B cell (primary cell): Measurements from ENCODE around the gene MOGAT3. TPM values are rescaled to one million over a fixed set of nuclear protein-coding genes. Genes with fewer than 3 reads are reported as not detected.

ENCODE experiments used
- ATAC-seq: fragments of 200-7000 bp; cut with Tn5 transposase; one replicate; pipeline ENCODE4 v1.10.0; 2021; ENCODE audit warnings: low read depth, mild to moderate bottlenecking, moderate number of reproducible peaks, moderate library complexity
- CTCF ChIA-PET: fragments of 350-600 bp; sonication (Branson Sonifier 250); formaldehyde crosslinking; loops from one replicate; lab custom pipeline; 2021; ENCODE audit warnings: antibody characterized with exemption, inconsistent platforms; lab: Charles Lee
- POLR2A ChIA-PET: fragments of 350-600 bp; sonication (Branson Sonifier 250); formaldehyde crosslinking; loops from one replicate; lab custom pipeline; 2021; ENCODE audit warnings: antibody characterized with exemption; lab: Charles Lee
- DNase-seq: peaks from one replicate; pipeline ENCODE4 v3.0.0; 2013
- H2AFZ ChIP-seq: 2 replicates; pipeline ENCODE4 v1.6.1; 2012; ENCODE audit warnings: mild to moderate bottlenecking, low read depth, low read length; ENCODE audit not compliant: insufficient read depth, poor library complexity, severe bottlenecking
- H3K27ac ChIP-seq, 2 donors: 1 replicate in 1 of 2; 2 replicates in 1 of 2; pipeline ENCODE4 v1.5.1; 2012 to 2013; ENCODE audit warnings: low read length in 2 of 2, mild to moderate bottlenecking in 2 of 2, moderate library complexity in 1 of 2
- H3K27me3 ChIP-seq, 4 experiments: fragments of 200-600 bp in 1 of 4; sonication (generic) in 1 of 4; replicated peaks in 1 of 4; 1 replicate in 2 of 4; 2 replicates in 2 of 4; pipeline versions ENCODE4 v1.6.1 to v1.7.0; 2013 to 2016; ENCODE audit warnings: low read length in 3 of 4, mild to moderate bottlenecking in 2 of 4, mixed read lengths in 1 of 4, moderate library complexity in 1 of 4; ENCODE audit not compliant: insufficient read depth in 4 of 4, control insufficient read depth in 3 of 4; ENCODE audit errors: control extremely low read depth in 1 of 4
- H3K36me3 ChIP-seq, 2 experiments: replicated peaks in 1 of 2; 1 replicate in 1 of 2; 2 replicates in 1 of 2; pipeline versions ENCODE4 v1.6.1 to v1.7.1; 2013; ENCODE audit warnings: low read length in 1 of 2; ENCODE audit not compliant: insufficient read depth in 2 of 2, control insufficient read depth in 1 of 2; ENCODE audit errors: control extremely low read depth in 1 of 2, extremely low read depth in 1 of 2
- H3K4me1 ChIP-seq, 2 donors: fragments of 200-600 bp in 1 of 2; sonication (generic) in 1 of 2; 1 replicate in 1 of 2; 2 replicates in 1 of 2; pipeline versions ENCODE4 v1.5.1 to v1.6.1; 2013 to 2017; ENCODE audit warnings: low read length in 2 of 2; ENCODE audit not compliant: control insufficient read depth in 2 of 2, insufficient read depth in 2 of 2
- H3K4me2 ChIP-seq: replicated peaks from 2 replicates; pipeline ENCODE3; 2012; ENCODE audit warnings: mild to moderate bottlenecking, low read depth, low read length; ENCODE audit not compliant: poor library complexity, severe bottlenecking
- H3K4me3 ChIP-seq, 5 experiments: fragments of 200-600 bp in 1 of 5; sonication (generic) in 1 of 5; 1 replicate in 3 of 5; 2 replicates in 2 of 5; pipeline versions ENCODE4 v1.5.1 to v1.7.0; 2011 to 2016; ENCODE audit warnings: low read length in 4 of 5, mild to moderate bottlenecking in 4 of 5, low read depth in 2 of 5, control low read depth in 1 of 5, moderate library complexity in 1 of 5; ENCODE audit not compliant: insufficient read depth in 1 of 5; ENCODE audit errors: control extremely low read depth in 1 of 5, extremely low read depth in 1 of 5
- H3K79me2 ChIP-seq: fragments of 200-600 bp; sonication (generic); one replicate; pipeline ENCODE4 v1.6.0; 2016; ENCODE audit warnings: low read length; ENCODE audit not compliant: control insufficient read depth, insufficient read depth
- H3K9ac ChIP-seq: fragments of 200-600 bp; sonication (generic); 2 replicates; pipeline ENCODE4 v1.6.1; 2017; ENCODE audit warnings: mild to moderate bottlenecking, low read length, moderate library complexity
- H3K9me3 ChIP-seq, 3 donors: one replicate each; pipeline versions ENCODE4 v1.6.1 to v1.7.1; 2013; ENCODE audit warnings: low read length in 2 of 3; ENCODE audit not compliant: control insufficient read depth in 2 of 3, insufficient read depth in 1 of 3; ENCODE audit errors: control extremely low read depth in 1 of 3
- H4K20me1 ChIP-seq: 2 replicates; pipeline ENCODE4 v1.6.0; 2012; ENCODE audit warnings: mild to moderate bottlenecking, low read length; ENCODE audit not compliant: insufficient read depth, control insufficient read depth, poor library complexity, severe bottlenecking
- H3K27ac Mint-ChIP-seq: one replicate; pipeline ENCODE4 v1.8.0; 2021; ENCODE audit warnings: mixed read lengths
- H3K27me3 Mint-ChIP-seq: one replicate; pipeline ENCODE4 v1.8.0; 2021; ENCODE audit warnings: mixed read lengths
- H3K4me1 Mint-ChIP-seq: one replicate; pipeline ENCODE4 v1.8.0; 2021; ENCODE audit warnings: mixed read lengths
- H3K4me3 Mint-ChIP-seq: one replicate; pipeline ENCODE4 v1.8.0; 2021; ENCODE audit warnings: mixed read lengths
- H3K9me3 Mint-ChIP-seq: one replicate; pipeline ENCODE4 v1.8.0; 2022; ENCODE audit warnings: mixed read lengths; ENCODE audit not compliant: insufficient read depth
- CTCF ChIP-seq: fragments of 200-600 bp; IDR thresholded peaks from one replicate; pipeline ENCODE4 v1.8.0; 2022; ENCODE audit warnings: antibody characterized with exemption, mild to moderate bottlenecking
- EZH2 ChIP-seq: IDR thresholded peaks from 2 replicates; pipeline ENCODE4 v1.6.1; 2012; ENCODE audit warnings: borderline replicate concordance, low read depth, mild to moderate bottlenecking, moderate library complexity, low read length; ENCODE audit not compliant: insufficient read depth, poor library complexity, severe bottlenecking
- WGBS: methylation state at CpG from one replicate; pipeline ENCODE4 v1.1.5; 2013; ENCODE audit warnings: missing lambda C conversion rate; ENCODE audit not compliant: insufficient coverage; 5-methylcytosine and 5-hydroxymethylcytosine counted together
- intact Hi-C: fragments of 100-400 bp; cut with micrococcal nuclease; formaldehyde crosslinking; loops from one replicate; pipeline ENCODE4 v1.10.0; 2022
- polyA plus RNA-seq: library from polyadenylated mRNA; depleted of rRNA; stranded (reverse); fragments of >200 nt; gene quantifications from 2 replicates; pipeline ENCODE4 v1.2.3, GENCODE V29; 2012
- total RNA-seq, 2 donors: library from RNA; stranded (reverse); fragments of 120-200 nt in 1 of 2; gene quantifications; 1 replicate in 1 of 2; 2 replicates in 1 of 2; pipeline versions ENCODE4 v1.2.3 to v1.2.4, GENCODE V29; 2013 to 2022

MOGAT3 gene
- total and polyA plus RNA-seq, 2 donors (not counting 1 experiment from before 2014, with no cell fraction given), result not detected

GRCh38 chr7:101186194-101186593 lies 14.6 kb downstream of the MOGAT3 start:
- TF ChIP-seq CTCF, result no peak
- POLR2A ChIA-PET, result interaction anchor here (1.5 kb wide), 1 partner anchor 12 kb away, joined by 6 read pairs; no protein-coding TSS in a partner anchor

DNA sequence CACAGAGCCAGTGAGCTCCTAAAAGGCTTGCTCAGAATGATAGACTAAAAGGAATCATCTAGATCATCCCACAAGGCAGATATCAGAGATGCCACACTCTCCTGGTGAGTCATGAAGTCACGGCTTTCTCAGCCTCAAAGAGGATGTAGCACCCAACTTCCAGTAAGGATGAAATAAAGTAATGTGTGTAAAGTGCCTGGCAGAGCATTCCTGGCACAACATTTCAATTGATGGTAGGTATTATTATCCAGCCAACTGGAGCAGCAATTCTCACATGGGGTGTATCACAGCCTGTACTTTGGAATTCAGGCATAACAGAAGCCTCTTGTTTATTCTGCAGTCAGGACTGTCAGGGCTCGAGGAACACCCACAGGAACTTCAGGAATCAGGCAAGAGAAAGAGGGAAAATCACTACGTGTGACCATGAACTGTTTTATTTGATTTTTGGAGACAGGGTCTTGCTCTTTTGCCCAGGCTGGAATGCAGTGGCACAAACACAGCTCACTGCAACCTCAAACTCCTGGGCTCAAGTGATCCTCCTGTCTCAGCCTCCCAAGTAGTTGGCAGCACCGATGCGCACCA lies 15.5 kb downstream of the MOGAT3 start:
- Histone ChIP-seq H3K79me2 (no peaks in the 10 kb centered on the region), H4K20me1 (no peaks in the 10 kb centered on the region), H3K27ac (no peak overlapping the region), H3K4me1 (peaks cover 0 to 2% of the 10 kb centered on the region in 2 donors), H3K36me3 (no peaks in the 10 kb centered on the region), H3K4me2 (no peak overlapping the region), H2AFZ (no peak overlapping the region), H3K27me3 (peaks cover 0 to 26% (median 7%) of the 10 kb centered on the region in 4 experiments), H3K9me3 (no peaks in the 10 kb centered on the region), H3K9ac (no peak overlapping the region), H3K4me3 (no peak overlapping the region)
- TF ChIP-seq CTCF (no peak), EZH2 (no peak)
- Mint-ChIP-seq H3K4me3 (no peak overlapping the region), H3K9me3 (no peaks in the 10 kb centered on the region), H3K27ac (no peak overlapping the region), H3K27me3 (peaks cover 35% of the 10 kb centered on the region), H3K4me1 (peaks cover 10% of the 10 kb centered on the region)
- ChIA-PET POLR2A (interaction anchor here (0.6 kb wide), 1 partner anchor 77 kb away, joined by 3 read pairs; no protein-coding TSS in a partner anchor), CTCF (interaction anchor here (1.2 kb wide), 1 partner anchor 41 kb away, joined by 4 read pairs; no protein-coding TSS in a partner anchor)
- 33% methylated on average over 2 of the region's 5 CpGs for WGBS
- intact Hi-C loops, result no loop called here
- no peak for ATAC-seq
- DNase-seq, result no peak

More at GRCh38 chr7:101186194-101186593, 14.6 kb downstream of the MOGAT3 start:
- Histone ChIP-seq H4K20me1 (no peaks in the 10 kb centered on the region), H3K4me3 (no peak overlapping the region), H3K36me3 (no peaks in the 10 kb centered on the region), H3K9ac (no peak overlapping the region), H3K27ac (no peak overlapping the region), H3K9me3 (no peaks in the 10 kb centered on the region), H3K4me2 (no peak overlapping the region), H3K27me3 (peaks cover 0 to 18% (median 6%) of the 10 kb centered on the region in 4 experiments), H3K79me2 (no peaks in the 10 kb centered on the region), H2AFZ (no peak overlapping the region), H3K4me1 (no peaks in the 10 kb centered on the region)
- Mint-ChIP-seq H3K27ac (no peak overlapping the region), H3K9me3 (no peaks in the 10 kb centered on the region), H3K27me3 (peaks cover 28% of the 10 kb centered on the region), H3K4me1 (peaks cover 4% of the 10 kb centered on the region), H3K4me3 (no peak overlapping the region)
- intact Hi-C loops, result no loop called here
- WGBS, result 82% methylated on average over 5 of the region's 6 CpGs
- CTCF ChIA-PET, result interaction anchor here (1.7 kb wide), 1 partner anchor 58 kb away, joined by 5 read pairs; no protein-coding TSS in a partner anchor
- no peak for DNase-seq
- no peak for ATAC-seq
